HG03108 (cell line): ENCODE data around the gene NKRF.
A peak's percentile ranks its signal among the peaks of the same experiment; 100 is the strongest.

Experiments used
- ATAC-seq: cut with Tn5 transposase; IDR thresholded peaks from one replicate; pipeline ENCODE4 v1.9.1; 2021; ENCODE audit warnings: moderate library complexity; ENCODE audit not compliant: unreplicated experiment

NKRF gene

DNA sequence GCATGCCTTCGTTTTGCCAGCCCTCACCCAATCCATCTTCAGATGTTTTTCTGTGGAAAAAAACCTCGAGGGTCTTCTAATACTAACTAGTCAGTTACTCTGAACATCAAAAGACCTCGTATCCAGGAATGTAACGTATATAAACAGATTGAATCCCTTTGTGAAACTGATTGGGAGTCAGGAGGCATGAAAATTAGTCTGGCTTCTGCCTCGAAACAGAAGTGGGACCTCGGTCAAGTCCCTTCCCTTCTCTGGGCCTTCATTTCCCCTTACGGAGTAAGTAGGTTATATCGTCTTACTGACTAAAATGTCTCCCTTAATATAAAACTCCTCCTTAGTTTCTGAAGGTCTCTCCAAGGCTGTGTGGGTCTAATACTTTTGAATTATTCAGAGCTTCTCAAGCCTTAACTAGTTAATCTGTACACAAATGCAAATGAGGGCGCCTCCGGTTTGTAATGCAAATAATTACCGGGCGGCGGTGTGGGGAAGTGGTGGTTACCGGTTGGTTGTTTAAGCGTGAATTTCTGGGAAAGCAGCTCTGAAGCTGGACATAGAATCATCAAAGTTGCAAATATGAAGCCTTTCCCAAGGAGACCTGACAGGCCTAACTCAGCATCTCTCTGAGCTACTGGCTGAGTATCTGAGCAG, 11.4 kb upstream of the NKRF start:
- peak; percentile 68 for ATAC-seq

DNA sequence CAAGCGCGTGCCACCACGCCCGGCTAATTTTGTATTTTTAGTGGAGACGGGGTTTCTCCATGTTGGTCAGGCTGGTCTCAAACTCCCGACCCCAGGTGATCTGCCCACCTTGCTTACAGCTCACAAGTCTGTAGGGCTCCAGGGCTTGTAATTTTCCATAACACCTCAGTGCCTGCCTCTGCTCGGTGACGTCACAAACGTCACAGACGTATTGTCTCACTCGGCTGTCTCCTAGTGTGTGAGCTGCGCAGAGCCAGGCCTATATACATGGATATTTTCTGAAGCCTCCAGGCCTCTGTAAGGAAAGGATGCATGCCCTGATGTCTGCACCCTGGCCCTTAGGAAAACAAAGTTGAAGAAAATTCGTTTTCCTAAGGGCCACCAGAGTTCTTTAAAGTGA, 8.6 kb upstream of the NKRF start:
- no peak for ATAC-seq

GRCh38 chrX:119607018-119607389, 780 bp upstream of the NKRF start:
- ATAC-seq: no peak

- peak; percentile 33 for ATAC-seq
Observed at GRCh38 chrX:119605464-119606279, 552 bp downstream of the NKRF start.

GRCh38 chrX:119604766-119605463, 1.3 kb downstream of the NKRF start:
- no peak for ATAC-seq

- no peak for ATAC-seq
Observed at GRCh38 chrX:119602701-119603255, 3.4 kb downstream of the NKRF start.

DNA sequence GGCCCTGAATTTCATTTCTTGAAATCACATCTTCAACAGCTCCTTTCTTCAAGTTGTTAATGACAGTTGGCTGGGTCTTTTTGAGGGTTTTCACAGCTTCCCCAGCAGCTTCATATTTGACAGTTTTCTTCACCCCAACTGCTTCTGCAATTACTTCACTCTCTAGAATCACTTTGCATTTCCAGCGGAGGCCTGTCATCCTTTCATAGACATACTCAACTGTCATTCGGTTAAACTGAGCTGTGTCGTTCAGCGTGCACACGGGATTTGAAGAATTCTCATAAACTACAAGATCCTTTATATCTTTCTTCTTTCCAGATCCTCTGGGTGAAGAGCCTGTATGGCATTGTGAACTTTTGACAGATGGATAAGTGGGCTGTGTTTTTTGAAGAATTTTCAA, 16.4 kb downstream of the NKRF start:
- no peak for ATAC-seq

DNA sequence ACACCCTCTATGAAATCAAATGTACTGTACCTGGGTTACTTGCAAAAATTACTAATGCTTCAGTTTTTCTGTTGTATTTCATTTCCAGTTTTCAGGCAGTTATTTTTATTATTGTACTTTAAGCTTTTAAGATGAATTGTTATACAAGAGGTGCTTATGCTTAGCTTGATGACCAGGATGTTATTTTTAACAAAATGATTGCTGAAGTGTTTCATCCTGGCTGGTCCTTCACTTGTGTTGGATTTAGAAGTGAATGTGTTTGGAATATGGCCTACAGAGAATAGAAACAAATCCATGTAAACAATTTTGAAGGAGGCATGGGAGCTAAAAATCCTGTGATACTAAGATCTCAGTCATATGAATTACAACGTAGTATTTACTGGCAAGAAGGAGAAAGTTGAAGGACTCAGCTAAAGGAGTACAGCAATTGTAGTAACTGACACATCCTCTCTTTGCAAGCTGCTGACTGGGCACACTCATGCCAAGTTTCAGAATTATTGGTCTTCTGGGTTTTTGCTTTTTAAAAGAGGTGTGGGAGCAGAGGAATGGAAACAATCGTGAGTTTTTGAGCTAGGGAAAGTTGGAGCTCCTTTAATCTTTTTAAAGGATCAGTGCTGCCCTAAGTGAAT, 22.7 kb downstream of the NKRF start:
- ATAC-seq: no peak

DNA sequence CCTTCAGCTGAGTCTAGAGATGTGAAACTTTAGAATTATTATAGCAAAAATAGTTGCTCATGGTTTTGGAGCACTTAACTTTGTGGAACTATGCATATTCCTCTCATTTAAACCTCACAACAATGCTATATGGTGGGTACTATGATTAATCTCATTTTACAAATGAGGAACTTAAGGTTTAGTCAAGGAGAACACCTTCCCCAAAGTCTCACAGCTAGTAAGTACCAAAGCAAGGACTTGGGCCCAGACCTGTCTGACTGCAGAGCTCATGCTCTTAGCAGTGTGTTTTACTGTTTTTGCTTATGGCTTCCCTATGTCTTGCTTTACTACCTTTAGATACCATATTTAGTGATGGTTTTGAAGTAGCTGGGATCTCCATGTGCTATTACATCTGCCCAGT, 26.8 kb downstream of the NKRF start:
- no peak for ATAC-seq

DNA sequence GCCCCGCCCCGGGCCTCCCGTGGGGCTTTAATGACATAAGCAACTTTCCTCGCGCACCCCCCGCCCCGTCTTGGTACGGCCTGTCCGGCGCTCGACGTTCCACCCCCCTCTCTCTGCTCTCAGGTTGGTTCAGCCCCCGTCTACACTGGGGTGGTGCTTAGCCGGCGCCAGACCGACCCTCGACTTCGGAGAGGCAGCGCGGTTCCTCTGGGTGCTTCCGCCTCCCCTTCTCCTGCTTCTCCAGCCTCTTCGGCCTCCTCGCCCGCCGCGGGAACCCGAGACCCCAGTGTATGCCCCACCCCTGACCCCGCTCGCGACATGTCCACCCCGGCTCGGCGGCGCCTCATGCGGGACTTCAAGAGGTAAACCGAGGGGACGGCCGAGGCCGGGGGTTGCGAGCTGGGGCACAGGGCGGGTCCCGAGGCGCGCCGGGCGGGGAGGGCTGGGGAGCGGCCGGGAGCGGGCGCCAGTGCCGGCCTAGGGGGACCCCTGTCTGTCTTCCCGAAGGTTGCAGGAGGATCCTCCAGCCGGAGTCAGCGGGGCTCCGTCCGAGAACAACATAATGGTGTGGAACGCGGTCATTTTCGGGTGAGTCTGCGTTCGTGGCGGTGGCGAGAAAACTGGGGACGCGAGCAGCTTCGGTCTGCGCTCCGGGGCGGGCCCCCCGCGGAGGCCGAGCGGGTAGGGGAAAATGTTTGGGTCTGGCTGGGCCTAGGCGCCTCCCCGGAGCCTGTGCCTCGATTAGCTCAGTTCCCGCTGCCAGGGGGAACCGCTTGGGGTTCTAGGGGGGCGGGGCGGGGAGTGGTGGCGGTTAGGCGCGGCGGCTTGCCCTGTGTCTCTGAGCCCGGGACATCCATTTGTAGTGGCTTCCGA, 31.6 kb downstream of the NKRF start, which contains the start of gene UBE2A:
Gene UBE2A (plus strand): TSS at position 170 of the 873 bp plus-strand sequence. CDS start 149 bp downstream, at position 319.
- peak; percentile 73 for ATAC-seq

DNA sequence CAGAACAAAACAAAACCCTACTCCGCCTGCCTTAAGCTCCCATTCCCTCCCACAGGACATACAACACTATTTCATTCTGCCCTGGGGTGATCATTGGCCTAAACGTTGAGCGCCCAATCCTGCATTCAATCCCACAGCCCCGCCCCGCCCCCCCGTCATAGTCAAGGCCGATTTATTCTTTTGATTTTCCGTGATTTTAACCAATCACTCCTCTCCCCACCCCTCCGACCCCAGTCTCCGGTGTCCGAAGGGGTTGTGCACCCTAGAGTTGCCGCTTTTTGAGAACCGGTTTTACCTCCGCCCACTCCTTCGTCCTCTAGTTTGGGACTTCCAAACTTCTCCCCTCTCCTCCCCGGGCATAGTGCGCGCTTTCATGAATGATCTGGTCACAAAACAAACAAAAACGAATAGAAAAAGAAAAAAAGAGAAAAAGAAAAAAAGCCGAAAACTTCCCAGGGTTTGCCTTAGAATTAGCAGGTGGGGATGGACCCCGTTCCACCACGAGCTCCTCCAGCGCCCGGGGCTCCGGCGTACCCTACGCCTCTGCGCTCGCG, 32.3 kb downstream of the NKRF start:
- no peak for ATAC-seq

GRCh38 chrX:119573222-119573621, 33.0 kb downstream of the NKRF start:
- no peak for ATAC-seq

GRCh38 chrX:119570351-119570835, 35.8 kb downstream of the NKRF start:
- ATAC-seq: no peak

DNA sequence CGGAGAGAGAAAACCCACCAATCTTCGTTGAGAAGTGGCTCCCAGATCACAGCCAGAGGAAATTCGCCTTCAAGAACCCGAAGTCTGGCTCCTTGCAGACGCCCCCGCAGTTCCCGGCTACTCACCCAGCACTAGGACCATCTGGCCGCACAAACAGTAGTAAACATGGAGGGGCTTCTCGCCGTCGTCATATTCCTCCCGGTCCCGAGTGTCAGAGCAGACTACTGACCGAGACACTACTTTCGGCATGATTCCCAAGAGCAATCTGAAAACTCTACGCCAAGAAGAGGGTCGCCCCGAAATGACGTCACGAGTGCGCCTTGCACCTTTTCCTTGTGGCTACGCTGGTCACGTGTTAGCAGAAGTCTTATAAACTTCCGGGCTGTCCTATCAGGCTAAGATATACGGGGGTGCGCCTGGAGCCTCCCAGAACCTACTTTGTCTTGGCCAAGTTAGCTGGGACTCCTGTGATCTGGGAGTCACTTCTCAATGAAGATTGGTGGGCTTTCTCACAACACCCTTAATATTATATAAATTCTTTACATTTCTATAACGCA, 41.0 kb downstream of the NKRF start, which contains the start of gene STEEP1:
Gene STEEP1 (minus strand): TSS at position 303 of the 557 bp plus-strand sequence. CDS start 54 bp downstream, at position 249.
- ATAC-seq: peak; percentile 89

- ATAC-seq: no peak
Observed at GRCh38 chrX:119552508-119552907, 53.7 kb downstream of the NKRF start.

DNA sequence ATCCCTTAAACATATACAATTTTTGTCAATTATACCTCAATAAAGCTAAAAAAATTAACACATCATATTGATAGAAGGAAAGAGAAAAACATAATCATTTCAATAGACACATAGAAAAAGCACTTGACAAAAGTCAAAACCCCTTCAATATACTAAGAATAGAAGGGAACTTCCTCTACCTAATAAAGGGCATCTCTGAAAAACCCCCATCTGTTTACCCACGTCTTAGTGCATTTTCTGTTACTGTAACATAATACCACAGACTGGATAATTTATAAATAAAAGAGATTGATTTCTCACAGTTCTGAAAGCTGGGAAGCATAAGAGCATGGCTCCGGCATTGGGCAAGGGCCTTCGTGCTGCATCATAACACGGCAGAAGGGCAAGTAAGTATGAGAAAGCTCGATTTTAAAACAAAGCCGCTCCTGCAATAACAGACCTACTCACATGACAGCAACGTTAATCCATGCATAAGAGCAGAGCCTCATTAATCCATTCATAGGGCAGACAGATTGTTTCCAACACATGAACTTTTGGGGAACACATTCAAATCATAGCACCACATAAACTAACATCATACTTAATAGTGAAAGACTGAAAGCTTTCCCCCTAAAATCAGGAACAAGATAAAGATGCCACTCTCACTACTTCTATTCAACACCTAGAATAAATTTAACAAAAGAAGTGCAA, 56.8 kb downstream of the NKRF start:
- no peak for ATAC-seq

- ATAC-seq: no peak
Observed at GRCh38 chrX:119541188-119541587, 65.0 kb downstream of the NKRF start.

DNA sequence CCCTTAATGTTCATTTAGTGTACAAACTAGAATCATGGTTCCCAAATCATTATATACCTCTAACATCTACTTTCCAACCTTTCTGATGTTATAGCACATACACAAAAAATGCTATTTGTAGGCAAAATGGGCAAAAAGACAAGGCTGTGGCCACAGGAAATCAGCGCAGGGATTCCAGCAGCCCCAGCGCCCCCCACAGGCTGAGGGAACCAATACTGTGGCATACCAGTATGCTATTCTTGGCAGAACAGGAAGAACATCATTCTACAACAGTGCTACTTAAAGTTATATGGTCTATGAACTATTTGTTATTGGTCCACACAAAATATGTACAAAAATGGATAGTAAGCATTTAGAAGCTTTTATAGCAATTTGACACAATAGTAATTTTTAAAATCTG, 66.4 kb downstream of the NKRF start:
- no peak for ATAC-seq
